CD4-positive, alpha-beta T cell (primary cell): Measurements from ENCODE around the gene PSG2. TPM values are rescaled to one million over a fixed set of nuclear protein-coding genes. Genes with fewer than 3 reads are reported as not detected.
"Not testable (repeated sequence)": the region's sequence is repeated elsewhere in the genome, so short reads cannot be mapped to it uniquely, and the experiment has no call there.

ENCODE experiments used
- ATAC-seq: fragments of 200-7000 bp; cut with Tn5 transposase; one replicate; pipeline ENCODE4 v1.10.0; 2022; ENCODE audit warnings: mild to moderate bottlenecking; ENCODE audit not compliant: poor library complexity
- CTCF ChIA-PET: fragments of 350-600 bp; sonication (Branson Sonifier 250); formaldehyde crosslinking; loops from one replicate; lab custom pipeline; 2021; ENCODE audit warnings: antibody characterized with exemption, inconsistent platforms; lab: Charles Lee
- POLR2A ChIA-PET: fragments of 350-600 bp; sonication (Branson Sonifier 250); formaldehyde crosslinking; loops from one replicate; lab custom pipeline; 2021; ENCODE audit warnings: antibody characterized with exemption, inconsistent platforms; lab: Charles Lee
- DNase-seq, 14 experiments: peaks; one replicate each; pipeline ENCODE4 v3.0.0-alpha.2; 2013 to 2020; ENCODE audit warnings: mixed read lengths in 2 of 14
- H3K27ac ChIP-seq, 2 donors: one replicate each; pipeline versions ENCODE4 v1.5.1 to v1.7.0; 2013; ENCODE audit warnings: low read length in 2 of 2, low read depth in 1 of 2, mild to moderate bottlenecking in 1 of 2
- H3K27me3 ChIP-seq, 2 experiments: 1 replicate in 1 of 2; 2 replicates in 1 of 2; pipeline versions ENCODE4 v1.6.1 to v1.7.0; 2013; ENCODE audit warnings: low read length in 2 of 2, control low read depth in 1 of 2, mild to moderate bottlenecking in 1 of 2, moderate library complexity in 1 of 2; ENCODE audit not compliant: insufficient read depth in 2 of 2, control insufficient read depth in 1 of 2
- H3K36me3 ChIP-seq: one replicate; pipeline ENCODE4 v1.6.1; 2013; ENCODE audit warnings: low read length, control low read depth; ENCODE audit not compliant: insufficient read depth
- H3K4me1 ChIP-seq: one replicate; pipeline ENCODE4 v1.6.1; 2013; ENCODE audit warnings: low read length, control low read depth; ENCODE audit not compliant: insufficient read depth
- H3K4me3 ChIP-seq: one replicate; pipeline ENCODE4 v1.5.1; 2013; ENCODE audit warnings: mild to moderate bottlenecking, low read length, moderate library complexity
- H3K9me3 ChIP-seq, 2 experiments: 1 replicate in 1 of 2; 2 replicates in 1 of 2; pipeline versions ENCODE4 v1.6.1 to v1.7.0; 2013; ENCODE audit warnings: low read length in 2 of 2, mild to moderate bottlenecking in 2 of 2, control low read depth in 1 of 2, moderate library complexity in 1 of 2; ENCODE audit not compliant: control insufficient read depth in 1 of 2, insufficient read depth in 1 of 2
- H3K27ac Mint-ChIP-seq: one replicate; pipeline ENCODE4 v1.8.0; 2020; ENCODE audit warnings: mixed read lengths
- H3K27me3 Mint-ChIP-seq: one replicate; pipeline ENCODE4 v1.8.0; 2021; ENCODE audit warnings: mixed read lengths
- H3K36me3 Mint-ChIP-seq: one replicate; pipeline ENCODE4 v1.8.0; 2021; ENCODE audit warnings: low read depth, mixed read lengths
- H3K4me1 Mint-ChIP-seq: one replicate; pipeline ENCODE4 v1.8.0; 2021; ENCODE audit warnings: low read depth, mixed read lengths
- H3K4me3 Mint-ChIP-seq: one replicate; pipeline ENCODE4 v1.8.0; 2020; ENCODE audit warnings: mild to moderate bottlenecking, mixed read lengths
- H3K9me3 Mint-ChIP-seq: one replicate; pipeline ENCODE4 v1.8.0; 2020; ENCODE audit warnings: mixed read lengths
- intact Hi-C, 2 experiments: fragments of 100-400 bp; cut with DNase I in 1 of 2; cut with micrococcal nuclease in 1 of 2; formaldehyde crosslinking; loops; one replicate each; pipeline versions ENCODE4 v1.15.1 to v1.9.0; 2023 to 2025; cut with DNase I, micrococcal nuclease
- total RNA-seq, 174 experiments: library from RNA in 2 of 174; stranded (reverse) in 2 of 174; gene quantifications; one replicate each; pipeline ENCODE4 v1.2.3 and lab custom pipeline; 2021 to 2026
- TF ChIP-seq, protein P1 (sequence below): fragments of 200-600 bp; IDR thresholded peaks from one replicate; pipeline ENCODE4 v1.8.0; 2022; ENCODE audit warnings: antibody characterized with exemption, mild to moderate bottlenecking

Gene PSG2
- total RNA-seq, 2 experiments from 2014 or later = not detected

DNA sequence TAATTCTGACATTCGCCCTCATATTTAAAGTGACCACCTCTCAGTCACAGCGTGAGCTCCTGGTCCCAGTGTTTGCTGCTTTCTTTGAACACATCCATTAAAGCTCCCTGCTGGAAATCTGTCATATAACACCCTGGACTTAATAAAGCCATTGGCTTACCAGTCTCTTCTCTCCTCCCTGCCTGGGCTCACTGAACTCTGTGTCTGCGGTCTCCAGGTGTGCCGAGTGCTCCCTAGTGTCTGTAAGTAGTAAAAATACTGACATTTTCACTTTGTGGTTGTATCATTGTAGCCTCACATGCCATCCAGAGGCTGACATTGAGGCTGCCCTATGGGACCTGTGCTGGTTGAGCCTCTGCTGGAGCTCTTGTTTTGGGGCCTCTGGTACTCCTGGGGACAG lies 53.6 kb downstream of the PSG2 start:
- H3K36me3 Mint-ChIP-seq = no peaks in the 10 kb centered on the region
- H3K4me3 Mint-ChIP-seq = no peak overlapping the region
- Histone ChIP-seq H3K9me3 (no peaks in the 10 kb centered on the region), H3K36me3 (no peaks in the 10 kb centered on the region), H3K4me3 (no peak overlapping the region), H3K27ac (no peak overlapping the region), H3K27me3 (peaks cover 2 to 3% of the 10 kb centered on the region in 2 experiments), H3K4me1 (no peaks in the 10 kb centered on the region)
- ChIA-PET POLR2A (no interaction called here), CTCF (no interaction called here)
- no peak for ATAC-seq
- H3K4me1 Mint-ChIP-seq = no peaks in the 10 kb centered on the region
- peaks cover 34% of the 10 kb centered on the region for H3K27me3 Mint-ChIP-seq
- DNase-seq = no peak
- no peak overlapping the region for H3K27ac Mint-ChIP-seq
- no peaks in the 10 kb centered on the region for H3K9me3 Mint-ChIP-seq
- TF ChIP-seq, protein P1, sequence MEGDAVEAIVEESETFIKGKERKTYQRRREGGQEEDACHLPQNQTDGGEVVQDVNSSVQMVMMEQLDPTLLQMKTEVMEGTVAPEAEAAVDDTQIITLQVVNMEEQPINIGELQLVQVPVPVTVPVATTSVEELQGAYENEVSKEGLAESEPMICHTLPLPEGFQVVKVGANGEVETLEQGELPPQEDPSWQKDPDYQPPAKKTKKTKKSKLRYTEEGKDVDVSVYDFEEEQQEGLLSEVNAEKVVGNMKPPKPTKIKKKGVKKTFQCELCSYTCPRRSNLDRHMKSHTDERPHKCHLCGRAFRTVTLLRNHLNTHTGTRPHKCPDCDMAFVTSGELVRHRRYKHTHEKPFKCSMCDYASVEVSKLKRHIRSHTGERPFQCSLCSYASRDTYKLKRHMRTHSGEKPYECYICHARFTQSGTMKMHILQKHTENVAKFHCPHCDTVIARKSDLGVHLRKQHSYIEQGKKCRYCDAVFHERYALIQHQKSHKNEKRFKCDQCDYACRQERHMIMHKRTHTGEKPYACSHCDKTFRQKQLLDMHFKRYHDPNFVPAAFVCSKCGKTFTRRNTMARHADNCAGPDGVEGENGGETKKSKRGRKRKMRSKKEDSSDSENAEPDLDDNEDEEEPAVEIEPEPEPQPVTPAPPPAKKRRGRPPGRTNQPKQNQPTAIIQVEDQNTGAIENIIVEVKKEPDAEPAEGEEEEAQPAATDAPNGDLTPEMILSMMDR = no peak
- intact Hi-C loops = no loop called here

DNA sequence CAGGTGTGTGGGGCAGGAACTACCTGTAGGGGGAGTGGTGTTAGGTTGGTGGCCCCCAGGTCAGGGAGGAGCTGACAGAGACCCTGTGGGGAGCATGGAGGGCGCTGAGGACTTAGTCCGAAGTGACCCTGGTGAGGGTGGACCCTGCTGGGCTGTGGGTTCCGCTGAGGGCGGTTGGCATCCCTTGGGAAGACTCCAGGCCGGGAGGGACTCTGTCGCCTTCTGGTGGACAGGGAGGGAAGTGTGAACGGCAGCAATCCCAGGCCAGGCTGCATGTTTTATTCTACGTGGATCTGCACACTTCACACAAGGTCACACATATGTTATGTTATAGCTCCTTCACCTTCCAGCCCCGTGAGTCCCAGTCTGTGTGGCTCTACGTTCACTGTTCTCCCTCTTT lies 54.5 kb downstream of the PSG2 start:
- DNase-seq, intact Hi-C loops, H3K36me3 Mint-ChIP-seq, H3K4me1 Mint-ChIP-seq, H3K4me3 Mint-ChIP-seq, H3K36me3 ChIP-seq, ATAC-seq, CTCF ChIA-PET, H3K9me3 ChIP-seq, H3K9me3 Mint-ChIP-seq, POLR2A ChIA-PET, H3K4me3 ChIP-seq, H3K4me1 ChIP-seq, H3K27ac ChIP-seq, H3K27me3 ChIP-seq, H3K27ac Mint-ChIP-seq: not testable (repeated sequence)
- peaks cover 34% of the 10 kb centered on the region for H3K27me3 Mint-ChIP-seq

DNA sequence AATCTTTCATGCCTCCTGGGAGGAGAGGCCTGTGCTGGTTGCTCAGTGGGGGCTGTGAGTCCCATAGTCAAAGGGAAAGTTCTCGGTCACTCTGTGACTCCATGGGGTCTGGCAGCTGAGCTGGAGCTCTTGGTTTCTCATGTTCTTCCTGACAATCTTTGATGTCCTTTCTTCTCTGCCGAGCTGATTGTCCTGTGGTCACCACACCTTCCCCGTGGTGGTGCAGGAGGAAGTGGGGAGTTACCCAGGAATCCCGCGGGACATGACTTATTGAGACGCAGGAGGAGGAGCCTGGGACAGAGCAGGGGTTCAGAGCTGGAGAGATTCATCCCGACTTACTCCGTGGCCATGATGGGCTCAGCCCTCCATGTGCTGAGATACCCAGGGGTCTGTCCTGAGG lies 55.4 kb downstream of the PSG2 start:
- H3K36me3 Mint-ChIP-seq, H3K4me3 ChIP-seq, H3K4me3 Mint-ChIP-seq, ATAC-seq, H3K9me3 ChIP-seq, CTCF ChIA-PET, DNase-seq, H3K4me1 Mint-ChIP-seq, H3K27me3 ChIP-seq, POLR2A ChIA-PET, H3K27ac ChIP-seq, intact Hi-C loops, H3K36me3 ChIP-seq, H3K27ac Mint-ChIP-seq, H3K9me3 Mint-ChIP-seq, H3K4me1 ChIP-seq: not testable (repeated sequence)
- peaks cover 33% of the 10 kb centered on the region for H3K27me3 Mint-ChIP-seq

DNA sequence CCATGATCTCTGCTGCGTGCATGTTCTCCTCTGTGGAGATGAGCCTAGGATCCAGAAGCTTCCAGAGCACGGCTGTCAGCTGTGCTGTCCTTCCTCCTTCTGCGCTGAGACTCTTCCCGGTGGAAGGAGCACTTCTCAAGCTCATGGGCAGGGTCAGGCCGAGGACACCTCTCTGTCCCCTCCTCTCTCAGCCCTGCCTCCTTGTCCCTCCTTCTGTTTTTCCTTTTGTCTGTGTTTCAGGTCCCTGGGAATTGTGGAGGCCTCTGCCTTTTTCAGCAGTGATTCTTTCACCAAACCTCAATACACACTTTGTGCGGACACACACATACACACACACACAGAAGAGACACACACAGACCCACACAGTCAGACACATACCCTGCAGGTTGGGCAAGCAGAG lies 56.1 kb downstream of the PSG2 start, which contains the start of gene PSG11:
PSG11 (minus strand) TSS at position 101 of the 400 bp plus-strand sequence; CDS start at position 4, 97 bp downstream.
- H3K36me3 Mint-ChIP-seq, DNase-seq, H3K4me3 Mint-ChIP-seq, H3K9me3 Mint-ChIP-seq, H3K4me1 Mint-ChIP-seq, CTCF ChIA-PET, POLR2A ChIA-PET, H3K27ac Mint-ChIP-seq, H3K4me3 ChIP-seq, H3K27ac ChIP-seq, intact Hi-C loops, ATAC-seq, H3K36me3 ChIP-seq, H3K9me3 ChIP-seq, H3K4me1 ChIP-seq, H3K27me3 ChIP-seq: not testable (repeated sequence)
- H3K27me3 Mint-ChIP-seq = peaks cover 30% of the 10 kb centered on the region

DNA sequence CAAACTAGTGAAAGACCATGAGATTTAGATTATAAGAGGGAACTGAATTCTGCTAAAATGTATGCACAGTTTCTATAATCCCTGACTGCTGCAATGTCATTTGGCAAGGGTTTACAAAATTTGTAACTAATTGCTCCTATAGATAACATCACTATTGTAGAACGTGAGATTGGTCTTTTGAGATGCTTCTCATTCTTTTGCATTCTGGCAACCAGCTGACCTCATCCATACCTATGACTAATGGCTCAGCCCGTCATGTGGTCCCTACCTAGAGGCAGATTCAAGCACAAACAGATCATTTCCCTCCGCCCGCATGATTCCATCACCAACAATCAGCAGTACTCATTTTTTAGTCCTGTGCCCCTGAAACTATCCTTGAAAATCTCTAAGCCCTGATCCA lies 60.4 kb downstream of the PSG2 start:
- H3K27me3 Mint-ChIP-seq, intact Hi-C loops: not testable (repeated sequence)

DNA sequence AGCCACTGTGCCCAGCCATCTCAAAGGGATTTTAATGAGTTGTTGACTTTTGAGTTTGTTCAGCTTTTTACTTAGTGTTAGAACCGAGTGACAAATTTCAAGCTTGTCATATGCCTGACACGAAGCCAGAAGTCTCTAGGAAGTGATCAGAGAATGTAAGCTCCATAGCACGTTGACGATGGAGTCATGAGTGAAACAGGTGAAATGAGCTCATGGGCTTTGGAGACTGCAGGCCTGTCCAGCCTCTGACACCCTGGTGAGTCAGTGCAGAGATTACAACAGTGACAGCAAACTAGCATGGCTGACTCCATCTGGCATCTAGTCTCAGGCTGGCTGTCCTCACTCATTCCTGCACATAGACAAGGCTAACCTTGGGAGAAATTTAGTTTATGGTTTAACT lies 60.9 kb downstream of the PSG2 start:
- DNase-seq, H3K9me3 Mint-ChIP-seq, POLR2A ChIA-PET, intact Hi-C loops, H3K9me3 ChIP-seq, H3K4me3 Mint-ChIP-seq, H3K27me3 ChIP-seq, ATAC-seq, H3K27me3 Mint-ChIP-seq, H3K4me1 Mint-ChIP-seq, H3K36me3 ChIP-seq, H3K27ac ChIP-seq, H3K27ac Mint-ChIP-seq, H3K4me1 ChIP-seq, H3K36me3 Mint-ChIP-seq, CTCF ChIA-PET, H3K4me3 ChIP-seq: not testable (repeated sequence)

More for the DNA sequence above, 60.4 kb downstream of the PSG2 start:
- H3K36me3 Mint-ChIP-seq, H3K36me3 ChIP-seq, ATAC-seq, H3K27me3 ChIP-seq, H3K4me3 Mint-ChIP-seq, H3K9me3 ChIP-seq, H3K4me1 Mint-ChIP-seq, H3K27ac Mint-ChIP-seq, H3K4me1 ChIP-seq, H3K9me3 Mint-ChIP-seq, CTCF ChIA-PET, H3K4me3 ChIP-seq, H3K27ac ChIP-seq, DNase-seq, POLR2A ChIA-PET: not testable (repeated sequence)

DNA sequence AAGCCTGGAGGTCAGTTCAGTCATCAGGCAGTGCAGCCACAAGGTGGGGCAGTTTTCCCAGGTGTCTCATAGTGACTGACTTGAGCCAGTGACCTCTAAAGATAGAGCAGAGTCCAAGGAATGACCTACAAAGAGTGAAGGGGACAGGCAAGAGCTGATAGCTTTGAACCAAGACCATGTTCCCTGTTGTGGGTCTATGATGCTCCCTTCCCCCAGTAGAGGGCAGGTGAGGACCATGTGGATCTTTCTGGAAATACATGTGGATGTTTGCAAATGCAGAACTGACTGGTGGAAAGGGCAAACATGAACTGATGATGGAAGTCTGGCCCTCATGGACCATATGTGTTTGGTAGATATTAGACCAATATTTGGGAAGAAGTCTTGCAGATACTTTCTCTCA lies 62.9 kb downstream of the PSG2 start:
- H3K4me3 Mint-ChIP-seq, H3K9me3 Mint-ChIP-seq, H3K27me3 ChIP-seq, intact Hi-C loops, H3K27me3 Mint-ChIP-seq, DNase-seq, H3K27ac ChIP-seq, H3K36me3 ChIP-seq, POLR2A ChIA-PET, H3K36me3 Mint-ChIP-seq, H3K4me1 Mint-ChIP-seq, H3K4me1 ChIP-seq, H3K9me3 ChIP-seq, ATAC-seq, H3K27ac Mint-ChIP-seq, CTCF ChIA-PET, H3K4me3 ChIP-seq: not testable (repeated sequence)
